Fibroblast of the conjunctiva (primary cell): Measurements from ENCODE around the gene ZDHHC14.
A peak's percentile ranks its signal among the peaks of the same experiment; 100 is the strongest.

ENCODE experiments used
- DNase-seq: peaks from one replicate; pipeline ENCODE4 v3.0.0-alpha.2; 2010; ENCODE audit warnings: low read depth

Gene ZDHHC14

GRCh38 chr6:157625764-157626163 lies 244.8 kb downstream of the ZDHHC14 start:
- DNase-seq, result no peak

GRCh38 chr6:157627195-157627966 lies 246.4 kb downstream of the ZDHHC14 start:
- no peak for DNase-seq

DNA sequence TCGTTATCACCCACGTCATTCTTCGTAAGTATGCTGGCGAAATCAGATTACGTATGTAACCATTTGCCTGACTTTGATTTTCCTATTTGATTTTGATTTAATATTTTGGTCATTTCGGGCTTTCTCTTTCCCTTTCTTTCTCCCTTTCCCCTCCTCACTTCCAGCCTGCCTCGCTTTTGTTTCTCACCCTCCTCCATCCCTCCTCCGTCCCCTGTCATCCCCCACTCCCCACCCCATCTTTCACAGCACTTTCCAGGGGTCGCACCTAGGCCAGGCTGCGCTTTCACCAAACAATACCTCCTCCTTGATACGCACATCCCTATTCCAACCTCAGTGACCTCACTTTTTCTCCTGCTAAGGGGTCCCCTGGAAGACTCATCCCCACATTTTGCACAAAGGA lies 247.5 kb downstream of the ZDHHC14 start:
- DNase-seq, result no peak

- no peak for DNase-seq
Observed at GRCh38 chr6:157629220-157629619, 248.2 kb downstream of the ZDHHC14 start.

DNA sequence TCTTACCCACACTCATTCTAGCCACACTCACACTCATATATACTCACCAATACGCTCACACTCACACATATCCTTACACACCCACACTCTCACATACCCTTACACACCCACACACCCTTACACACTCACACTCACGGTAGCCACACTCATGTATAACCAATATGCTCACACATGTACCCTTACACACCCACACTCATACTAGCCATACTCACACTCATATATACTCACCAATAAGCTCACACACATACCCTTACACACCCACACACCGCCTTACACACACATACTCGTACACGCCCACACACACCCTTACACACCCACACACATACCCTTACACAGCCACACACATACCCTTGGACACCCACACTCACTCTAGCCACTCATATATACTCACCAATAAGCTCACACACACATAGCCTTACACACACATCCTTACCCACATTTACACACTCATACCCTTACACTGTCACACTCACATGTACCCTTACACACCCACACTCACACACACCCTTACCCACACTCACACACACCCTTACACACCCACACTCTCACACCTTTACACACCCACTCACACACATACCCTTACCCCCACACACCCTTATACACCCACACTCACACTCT lies 249.6 kb downstream of the ZDHHC14 start:
- no peak for DNase-seq

DNA sequence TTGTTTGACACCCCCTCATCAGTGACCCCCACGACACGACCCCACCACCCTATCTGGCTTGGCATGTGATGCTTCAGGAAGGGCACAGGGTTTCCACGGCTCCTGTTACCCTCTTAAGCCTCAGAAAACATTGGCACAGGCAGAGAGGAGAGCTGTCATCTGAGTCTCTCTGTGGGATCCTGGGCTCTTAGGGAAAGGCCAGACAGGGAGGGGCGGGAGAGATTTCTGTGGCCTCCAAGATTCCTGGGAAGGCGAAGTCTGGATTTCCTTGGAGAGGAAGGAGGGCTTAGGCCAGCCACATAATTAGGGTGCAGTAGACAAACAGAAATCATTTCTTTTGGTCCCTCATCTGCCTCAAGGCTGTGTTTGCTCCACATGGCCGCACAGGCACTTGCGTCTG lies 250.4 kb downstream of the ZDHHC14 start:
- no peak for DNase-seq

DNA sequence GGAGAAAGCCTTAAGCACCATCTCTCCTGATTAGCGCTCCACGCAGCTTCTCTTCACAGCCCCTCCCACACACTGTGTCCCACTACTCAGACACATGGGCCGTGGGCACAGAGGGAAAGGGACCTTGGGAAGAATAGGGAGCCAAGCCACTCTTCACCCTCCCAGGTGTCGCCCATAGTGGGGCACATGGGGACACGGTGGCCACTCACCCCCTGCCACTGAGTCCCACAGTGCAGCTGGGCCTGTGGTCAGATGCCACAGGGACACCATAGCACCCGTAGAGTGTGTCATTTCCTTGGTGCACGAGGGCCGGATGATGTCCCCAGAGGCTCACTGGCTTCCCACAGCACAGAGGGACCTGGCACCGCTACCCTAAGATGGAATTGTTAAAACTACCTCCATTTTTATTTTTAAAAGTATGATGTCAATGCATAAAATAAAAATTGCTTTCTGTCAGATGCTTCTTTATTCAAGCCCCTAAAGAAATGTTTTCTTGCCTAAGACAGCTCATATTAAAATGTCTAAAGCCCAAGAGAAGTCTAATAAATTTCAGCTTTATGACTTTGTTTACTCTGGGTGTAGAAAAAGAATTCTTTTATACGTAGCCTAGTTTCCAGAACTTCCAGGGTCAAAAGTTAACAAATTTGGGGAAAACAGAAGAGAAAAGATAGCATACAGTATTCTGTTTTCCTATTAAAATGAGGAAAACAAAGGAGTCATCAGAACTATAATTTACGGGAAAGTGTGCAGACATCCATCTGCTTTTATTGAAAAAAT lies 251.0 kb downstream of the ZDHHC14 start:
- no peak for DNase-seq

DNA sequence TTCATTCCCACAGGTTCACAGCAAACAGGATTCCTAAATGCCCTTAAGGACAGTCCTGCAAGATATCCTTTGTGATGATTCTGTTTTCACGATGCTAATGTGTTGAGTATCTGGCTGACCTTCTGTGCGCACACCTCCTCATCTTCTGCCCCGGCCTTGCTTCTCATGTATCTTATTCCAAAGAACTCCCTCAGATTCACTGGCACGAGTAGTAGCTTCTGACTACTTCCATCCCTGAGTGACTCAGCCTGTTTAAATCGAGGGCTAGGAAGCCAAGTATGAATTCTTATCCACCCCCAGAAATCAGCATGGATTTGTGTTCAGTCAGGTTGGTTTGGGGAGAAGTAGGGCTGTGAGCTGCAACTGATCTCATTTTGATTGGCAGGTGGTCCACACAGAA lies 251.8 kb downstream of the ZDHHC14 start:
- peak; percentile 34 for DNase-seq

DNA sequence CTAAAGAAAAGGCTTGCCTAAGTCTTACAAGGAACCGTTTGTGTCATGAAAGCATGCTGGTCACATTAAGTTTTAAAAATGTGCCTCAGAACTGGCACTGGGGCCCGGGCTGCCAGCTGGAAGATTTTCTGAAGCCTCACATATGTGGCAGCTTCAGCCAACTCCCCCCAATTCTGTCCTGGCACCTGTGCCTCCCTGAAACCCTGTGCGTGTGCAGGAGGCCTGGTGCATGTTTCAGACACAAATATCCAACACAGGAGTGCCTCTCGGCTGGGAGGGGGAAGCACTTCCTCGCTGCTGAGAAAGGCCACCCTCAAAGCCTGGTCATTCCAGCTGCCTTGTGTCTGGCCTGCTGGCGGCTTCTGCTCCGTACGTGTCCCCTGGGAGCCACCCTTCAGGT lies 253.6 kb downstream of the ZDHHC14 start:
- DNase-seq, result no peak

DNA sequence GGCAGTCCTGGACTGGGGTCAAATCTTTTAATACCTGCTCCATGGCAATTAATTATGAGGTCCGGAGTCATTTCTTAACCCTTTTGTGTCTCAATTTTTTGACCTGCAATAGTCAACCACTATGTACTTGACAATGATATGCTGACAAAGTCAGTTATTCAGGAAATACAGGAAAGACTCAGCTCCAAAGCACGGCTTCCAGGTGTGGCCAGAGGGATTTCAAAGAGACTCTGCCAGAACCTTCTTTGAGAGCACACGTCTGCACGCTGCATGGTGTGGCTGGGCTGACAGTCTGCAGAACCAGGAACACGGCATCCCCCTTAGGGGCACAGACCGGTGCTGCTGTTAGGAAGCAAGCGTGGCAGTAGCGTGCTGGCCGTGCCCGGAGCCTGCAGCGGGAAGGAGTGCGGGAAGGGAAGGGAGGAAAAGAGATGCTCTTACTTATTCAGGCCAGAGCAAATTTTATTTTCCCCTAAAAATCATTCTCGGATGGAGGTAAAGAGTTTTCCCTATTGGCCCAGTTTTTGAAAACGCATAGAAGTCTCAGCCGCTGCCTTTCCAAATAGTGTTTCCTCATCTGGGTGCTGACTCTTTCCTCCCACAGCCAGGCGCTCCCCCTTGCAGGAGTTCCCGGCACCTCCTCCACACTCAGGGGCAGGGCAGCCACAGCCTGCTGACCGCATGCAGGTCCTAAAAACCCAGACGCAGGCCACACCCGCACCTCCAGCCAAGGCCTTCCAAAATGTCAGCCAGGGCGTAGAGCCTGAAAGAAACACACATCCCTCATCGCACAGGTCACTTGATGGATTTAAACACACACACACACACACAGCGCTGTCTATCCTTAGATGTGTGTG lies 254.6 kb downstream of the ZDHHC14 start:
- DNase-seq, result no peak

GRCh38 chr6:157637516-157637915 lies 256.5 kb downstream of the ZDHHC14 start:
- DNase-seq, result no peak

DNA sequence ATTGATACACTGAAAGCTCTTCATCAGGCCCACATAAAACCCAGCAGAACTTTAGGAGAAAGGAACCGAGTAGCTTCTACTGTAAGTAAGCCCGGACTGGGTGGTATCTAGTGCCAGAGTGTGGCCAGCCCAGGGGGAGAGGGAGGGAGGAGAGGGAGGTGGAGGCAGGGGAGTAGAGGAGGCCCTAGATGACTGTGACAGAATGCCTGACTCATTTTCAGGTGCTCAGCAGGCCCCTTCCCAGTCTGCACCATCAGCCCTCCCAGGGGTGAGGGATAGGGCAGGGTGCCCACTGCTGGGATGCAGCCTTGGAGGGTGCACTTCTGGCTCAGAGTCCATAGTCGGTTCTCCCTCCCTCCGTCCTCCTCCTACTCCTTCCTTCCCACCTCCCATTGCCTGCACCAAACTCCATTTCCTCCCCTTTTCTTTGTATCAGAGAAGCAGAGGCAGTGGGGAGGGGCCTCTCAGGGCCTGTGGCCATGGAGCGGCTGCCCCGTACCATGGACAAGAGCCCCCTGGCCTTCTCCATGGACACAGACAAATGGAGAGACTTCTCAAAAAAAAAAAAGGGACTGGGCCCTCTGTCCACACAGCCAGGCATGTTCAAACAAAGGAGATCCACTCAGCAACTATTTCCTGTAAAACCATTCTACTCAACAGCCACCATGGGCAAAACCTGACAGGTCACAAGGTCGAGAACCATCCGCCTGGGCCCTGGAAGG lies 257.1 kb downstream of the ZDHHC14 start:
- DNase-seq, result no peak

GRCh38 chr6:157638779-157639178 lies 257.8 kb downstream of the ZDHHC14 start:
- DNase-seq, result no peak

DNA sequence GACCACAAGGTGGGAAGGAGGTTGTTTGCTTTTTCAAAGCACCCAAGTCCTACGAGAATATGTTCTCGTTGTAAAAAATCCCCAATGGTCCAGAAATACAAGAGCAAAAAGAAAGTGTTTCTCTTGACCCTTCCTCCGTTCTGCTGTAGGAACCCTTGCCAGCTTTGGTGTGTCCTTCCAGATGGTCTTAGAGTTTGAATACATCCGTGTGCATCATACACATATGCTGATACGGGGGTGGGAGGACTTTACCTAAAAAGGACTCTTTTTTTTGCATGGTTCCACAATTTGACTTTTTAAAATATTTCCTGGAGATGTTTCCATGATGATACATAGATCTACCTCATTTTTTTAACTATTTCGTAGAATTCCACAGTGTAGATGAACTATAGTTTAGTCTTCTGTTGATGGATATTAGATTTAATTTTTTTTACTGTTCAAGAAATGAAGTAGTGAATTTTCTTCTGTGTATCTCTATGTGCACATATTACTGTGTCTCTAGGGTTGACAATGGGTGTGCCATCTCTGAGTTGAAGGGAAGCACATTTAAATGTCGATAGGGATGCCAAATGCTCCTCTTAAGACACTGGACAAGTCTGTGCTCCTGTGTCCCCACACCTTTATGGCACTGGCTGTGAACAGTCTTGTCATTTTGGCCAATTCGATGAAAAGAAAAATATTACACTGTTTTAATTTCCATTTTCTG lies 259.9 kb downstream of the ZDHHC14 start:
- no peak for DNase-seq

DNA sequence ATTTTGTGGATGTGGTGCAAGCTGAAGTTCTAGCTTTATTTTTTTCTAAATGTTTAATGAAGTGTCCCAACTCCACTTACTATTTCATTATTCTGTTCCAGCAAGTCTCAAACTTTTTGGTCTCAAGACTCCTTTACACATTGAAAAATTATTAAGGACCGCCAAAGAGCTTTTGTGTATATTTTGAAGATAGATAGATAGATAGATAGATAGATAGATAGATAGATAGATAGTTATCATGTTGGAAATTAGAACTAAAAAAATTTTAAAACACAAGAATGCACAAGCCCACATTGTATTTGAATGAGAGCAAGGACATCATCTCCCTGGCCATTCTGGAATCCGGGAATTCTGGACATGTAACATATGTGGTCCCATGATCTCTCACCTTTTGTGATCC lies 260.8 kb downstream of the ZDHHC14 start:
- DNase-seq, result no peak

- no peak for DNase-seq
Observed at GRCh38 chr6:157642736-157643135, 261.7 kb downstream of the ZDHHC14 start.

DNA sequence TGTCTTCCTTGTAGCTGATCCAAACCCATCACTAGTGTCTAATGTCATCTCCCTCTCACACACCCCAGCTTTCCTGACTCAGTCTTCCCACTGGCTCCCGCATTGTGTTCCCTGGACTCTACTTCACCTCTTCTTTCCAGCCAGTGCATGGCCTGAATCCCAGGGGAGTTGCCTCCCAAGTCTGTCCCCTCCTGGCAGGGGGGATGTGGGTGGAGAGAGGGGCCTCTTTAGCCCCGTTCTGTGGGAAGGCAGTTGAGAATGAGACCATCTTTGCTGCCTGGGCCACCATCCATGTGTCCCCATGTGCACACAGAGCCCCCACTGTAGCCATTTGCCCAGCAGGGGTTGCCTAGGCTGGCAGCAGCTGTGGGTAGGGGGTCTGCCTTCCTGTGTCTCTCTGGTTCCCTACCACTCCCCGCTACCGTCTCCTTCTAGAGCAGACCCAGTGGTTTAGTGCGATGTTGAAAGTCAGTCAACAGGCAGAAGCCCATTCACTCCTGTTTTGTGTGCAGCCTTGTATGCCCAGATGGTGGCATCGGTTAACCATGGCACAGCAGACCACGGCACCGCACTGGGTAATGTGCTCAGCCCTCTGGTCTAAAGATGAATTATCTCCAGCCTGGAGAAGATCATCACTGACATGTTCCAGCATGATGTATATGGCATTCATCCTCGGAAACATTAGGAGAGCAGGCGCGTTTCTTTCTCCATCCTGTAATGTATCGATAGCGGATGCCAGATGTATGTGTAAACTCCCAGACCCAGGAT lies 263.2 kb downstream of the ZDHHC14 start:
- DNase-seq, result peak; percentile 23

GRCh38 chr6:157645201-157645795 lies 264.3 kb downstream of the ZDHHC14 start:
- DNase-seq, result no peak

DNA sequence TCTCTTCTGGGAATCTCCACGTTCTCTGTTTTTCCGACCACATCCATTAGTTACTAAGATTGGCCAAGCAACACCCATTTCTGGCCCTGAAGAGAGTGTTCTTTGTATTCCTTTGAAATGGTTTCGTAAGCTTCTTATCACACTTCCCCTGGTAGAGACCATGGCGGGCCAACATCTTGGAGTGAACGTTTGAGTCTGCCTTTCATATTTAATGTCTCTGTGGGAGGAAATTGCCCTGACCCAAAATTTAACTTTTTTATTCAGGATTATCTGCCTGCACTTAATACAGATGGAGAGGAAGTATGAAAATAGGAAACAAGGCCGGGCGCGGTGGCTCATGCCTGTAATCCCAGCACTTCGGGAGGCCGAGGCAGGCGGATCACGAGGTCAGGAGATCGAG lies 265.0 kb downstream of the ZDHHC14 start:
- DNase-seq, result no peak
